Measurements from ENCODE around the gene FNDC5.

Gene FNDC5

DNA sequence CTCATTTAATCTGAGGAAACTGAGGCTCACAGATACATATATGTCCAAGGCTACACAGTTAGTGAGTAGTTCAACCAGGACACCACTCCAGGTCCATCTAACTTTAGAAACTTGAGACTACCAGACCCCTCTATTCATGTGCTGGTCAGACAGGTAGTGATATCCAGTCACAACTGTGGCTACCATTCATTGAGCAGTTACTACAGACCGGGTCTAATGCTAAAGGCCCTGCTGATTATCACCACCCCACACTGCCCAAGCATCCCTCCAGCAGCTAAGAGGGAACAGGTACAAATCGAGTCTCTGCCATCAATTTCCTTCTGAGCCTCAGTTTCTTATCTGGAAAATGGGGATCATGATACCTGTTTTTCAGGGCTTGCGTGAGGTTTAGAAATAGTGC is 20.9 kb upstream of the FNDC5 start:
- no peak for FAIRE-seq
- no peak for DNase-seq (ENCODE audit: insufficient read length, low spot score)
- TF ChIP-seq, protein P1, sequence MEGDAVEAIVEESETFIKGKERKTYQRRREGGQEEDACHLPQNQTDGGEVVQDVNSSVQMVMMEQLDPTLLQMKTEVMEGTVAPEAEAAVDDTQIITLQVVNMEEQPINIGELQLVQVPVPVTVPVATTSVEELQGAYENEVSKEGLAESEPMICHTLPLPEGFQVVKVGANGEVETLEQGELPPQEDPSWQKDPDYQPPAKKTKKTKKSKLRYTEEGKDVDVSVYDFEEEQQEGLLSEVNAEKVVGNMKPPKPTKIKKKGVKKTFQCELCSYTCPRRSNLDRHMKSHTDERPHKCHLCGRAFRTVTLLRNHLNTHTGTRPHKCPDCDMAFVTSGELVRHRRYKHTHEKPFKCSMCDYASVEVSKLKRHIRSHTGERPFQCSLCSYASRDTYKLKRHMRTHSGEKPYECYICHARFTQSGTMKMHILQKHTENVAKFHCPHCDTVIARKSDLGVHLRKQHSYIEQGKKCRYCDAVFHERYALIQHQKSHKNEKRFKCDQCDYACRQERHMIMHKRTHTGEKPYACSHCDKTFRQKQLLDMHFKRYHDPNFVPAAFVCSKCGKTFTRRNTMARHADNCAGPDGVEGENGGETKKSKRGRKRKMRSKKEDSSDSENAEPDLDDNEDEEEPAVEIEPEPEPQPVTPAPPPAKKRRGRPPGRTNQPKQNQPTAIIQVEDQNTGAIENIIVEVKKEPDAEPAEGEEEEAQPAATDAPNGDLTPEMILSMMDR (IDR thresholded peaks at IDR 0.05; ENCODE audit: insufficient read depth, missing control alignments): no peak

DNA sequence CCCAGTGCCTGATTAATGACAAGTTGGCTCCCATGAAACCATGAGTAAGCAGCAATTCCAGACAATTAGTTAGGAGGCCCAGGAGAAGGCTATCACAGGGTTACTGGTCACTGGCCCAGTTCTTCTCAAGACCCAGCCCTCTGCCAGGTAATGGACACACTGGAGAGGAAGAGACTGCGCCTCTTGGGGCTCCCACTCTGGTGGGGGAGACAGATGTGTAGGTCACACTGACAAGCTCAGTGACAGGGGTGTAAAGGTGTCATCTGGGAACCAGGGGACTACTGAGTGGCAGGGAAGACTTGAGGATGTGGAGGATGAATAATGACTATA is 20.5 kb upstream of the FNDC5 start:
- TF ChIP-seq, protein P1 (IDR thresholded peaks at IDR 0.05; ENCODE audit: insufficient read depth, missing control alignments): no peak
- FAIRE-seq: no peak
- DNase-seq (ENCODE audit: insufficient read length, low spot score): no peak

DNA sequence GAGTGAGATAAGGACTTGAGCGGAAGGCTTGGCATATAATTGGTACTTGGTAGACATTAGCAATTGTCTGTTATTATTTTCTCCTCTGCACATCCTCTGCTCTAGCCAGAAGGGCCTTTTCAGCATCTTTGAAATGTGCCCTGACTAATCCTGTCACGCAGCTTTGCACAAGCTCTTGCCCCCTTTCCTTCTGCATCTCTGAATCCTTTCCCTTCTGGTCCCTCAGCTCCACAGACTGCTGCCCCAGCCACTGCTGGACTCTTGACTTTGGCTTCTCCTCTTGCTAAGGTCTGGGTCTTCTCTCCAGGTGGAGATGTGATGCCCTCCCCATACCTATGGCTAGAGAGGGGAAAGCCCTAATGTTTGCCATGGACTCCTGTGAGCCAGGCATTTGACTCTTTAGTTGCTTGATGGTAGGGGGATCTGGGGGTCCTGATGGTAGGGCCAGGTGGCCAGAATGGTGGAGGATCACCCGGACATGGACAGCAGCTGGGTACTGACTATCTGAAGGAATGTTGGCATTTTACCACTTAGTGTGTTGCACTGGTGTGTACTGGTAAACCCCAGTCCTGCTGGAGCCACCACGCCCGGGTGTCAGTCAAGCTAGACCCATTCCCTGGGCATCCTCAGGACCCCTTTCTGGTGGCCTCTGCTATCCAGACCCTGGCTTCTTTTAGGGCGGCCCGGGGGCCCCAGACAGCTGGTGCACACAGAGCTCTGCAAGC is 20.0 kb upstream of the FNDC5 start:
- no peak for FAIRE-seq
- TF ChIP-seq, protein P1 (IDR thresholded peaks at IDR 0.05; ENCODE audit: insufficient read depth, missing control alignments): no peak
- DNase-seq (ENCODE audit: insufficient read length, low spot score): no peak

DNA sequence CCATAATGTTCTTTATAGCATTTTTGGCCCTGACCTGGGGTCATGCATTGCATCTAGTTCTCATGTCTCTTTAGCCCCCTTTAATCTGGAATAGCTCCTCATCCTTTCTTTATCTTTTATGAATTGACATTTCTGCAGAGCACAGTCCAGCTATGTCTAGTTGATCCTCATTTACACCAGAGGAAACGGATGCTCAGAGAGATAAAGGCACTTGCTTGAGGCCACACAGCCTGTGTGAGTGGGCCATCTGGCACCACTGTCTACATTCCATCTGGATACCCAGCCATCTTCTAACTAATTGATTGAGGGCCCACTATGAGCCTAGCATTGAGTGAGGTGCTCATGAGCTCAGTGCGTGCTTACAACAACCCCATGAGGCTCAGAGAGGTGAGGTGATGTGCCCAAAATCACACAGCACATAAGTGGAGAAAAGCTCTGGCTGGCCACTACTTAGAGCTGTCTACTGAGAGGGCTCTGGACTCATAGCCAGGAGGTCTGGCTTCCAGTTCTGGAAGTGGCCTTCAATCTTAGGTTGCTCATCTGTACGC is 19.1 kb upstream of the FNDC5 start:
- no peak for DNase-seq (ENCODE audit: insufficient read length, low spot score)
- TF ChIP-seq, protein P1 (IDR thresholded peaks at IDR 0.05; ENCODE audit: insufficient read depth, missing control alignments): no peak
- no peak for FAIRE-seq

DNA sequence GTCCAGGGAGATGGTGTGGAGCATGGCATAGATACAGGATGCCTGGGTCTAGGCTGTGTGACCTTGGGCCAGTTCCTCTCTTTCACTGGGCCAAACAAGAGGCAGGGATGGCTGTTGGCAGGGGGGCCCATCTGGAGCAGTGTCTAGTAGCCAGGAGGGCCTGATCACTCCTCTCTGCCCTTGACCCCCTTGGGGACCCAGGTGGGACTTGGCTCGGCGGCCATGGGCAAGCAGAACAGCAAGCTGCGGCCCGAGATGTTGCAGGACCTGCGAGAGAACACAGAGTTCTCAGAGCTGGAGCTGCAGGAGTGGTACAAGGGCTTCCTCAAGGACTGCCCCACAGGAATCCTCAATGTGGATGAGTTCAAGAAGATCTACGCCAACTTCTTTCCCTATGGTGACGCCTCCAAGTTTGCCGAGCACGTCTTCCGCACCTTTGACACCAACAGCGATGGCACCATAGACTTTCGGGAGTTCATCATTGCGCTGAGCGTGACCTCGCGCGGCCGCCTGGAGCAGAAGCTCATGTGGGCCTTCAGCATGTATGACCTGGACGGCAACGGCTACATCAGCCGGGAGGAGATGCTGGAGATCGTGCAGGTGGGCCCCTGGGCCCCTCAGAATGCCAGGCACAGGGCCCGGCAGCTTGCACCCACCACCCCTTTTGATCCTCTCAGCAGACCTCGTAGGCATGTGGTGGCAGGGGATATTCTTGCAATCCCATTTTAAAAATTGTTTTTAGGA is 18.1 kb upstream of the FNDC5 start:
- TF ChIP-seq, protein P1 (IDR thresholded peaks at IDR 0.05; ENCODE audit: insufficient read depth, missing control alignments): no peak
- no peak for DNase-seq (ENCODE audit: insufficient read length, low spot score)
- FAIRE-seq: no peak

DNA sequence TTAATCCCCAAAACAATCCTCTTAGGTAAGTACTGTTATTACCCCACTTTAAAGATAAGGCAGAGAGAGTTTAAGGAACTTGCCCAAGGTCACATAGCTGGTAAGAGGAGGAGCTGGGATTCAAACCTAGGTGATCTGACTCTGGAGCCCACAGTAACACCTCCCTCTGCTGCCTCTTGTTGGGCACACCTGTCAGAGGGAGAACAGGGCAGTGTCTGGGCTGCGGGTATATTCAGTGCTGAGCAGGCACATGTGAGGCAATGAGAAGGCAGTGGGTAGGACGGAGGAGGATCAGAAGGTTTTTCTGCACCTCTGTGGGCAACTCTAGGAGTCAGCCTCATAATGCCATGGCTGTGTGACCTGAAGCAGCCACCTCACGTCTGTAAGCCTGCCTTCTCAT is 17.4 kb upstream of the FNDC5 start:
- FAIRE-seq (no peak), DNase-seq (ENCODE audit: insufficient read length, low spot score) (no peak)
- TF ChIP-seq, protein P1 (IDR thresholded peaks at IDR 0.05; ENCODE audit: insufficient read depth, missing control alignments): no peak

DNA sequence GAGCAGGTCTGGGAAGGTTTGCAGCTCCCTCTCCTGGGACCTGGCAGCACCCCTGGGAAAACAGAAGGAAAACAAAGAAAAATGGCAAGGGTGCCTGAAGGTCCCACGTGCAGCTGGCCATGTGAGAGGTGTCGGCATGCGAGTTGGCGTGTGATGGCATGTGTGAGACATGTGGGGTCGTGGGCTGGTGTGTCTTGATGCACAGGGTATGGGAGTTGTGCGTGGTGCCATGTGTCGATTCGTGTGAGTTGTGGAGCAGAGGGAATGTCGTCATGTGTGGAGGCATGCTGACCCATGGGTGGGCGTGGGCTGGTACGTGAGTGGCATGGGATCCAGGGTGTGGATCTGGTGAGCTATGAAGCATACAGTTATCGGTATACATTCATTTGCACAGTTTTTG is 16.9 kb upstream of the FNDC5 start:
- FAIRE-seq: no peak
- no peak for DNase-seq (ENCODE audit: insufficient read length, low spot score)
- TF ChIP-seq, protein P1 (IDR thresholded peaks at IDR 0.05; ENCODE audit: insufficient read depth, missing control alignments): no peak

All from D721Med (cell line).